ENCODE results near the gene NCF4.

GRCh38 chr22:36815558-36816338 is 45.1 kb upstream of the NCF4 start:
- TF ChIP-seq POLR2A (IDR thresholded peaks at IDR 0.05) (no peak), CTCF (IDR thresholded peaks at IDR 0.05) (no peak), POLR2AphosphoS5 (IDR thresholded peaks at IDR 0.05) (no peak)

Data from breast epithelium (tissue), 3 donors.